ENCODE data around the gene MACROD2.

MACROD2 gene

GRCh38 chr20:15675813-15676484, 1680.6 kb downstream of the MACROD2 start:
- DNase-seq (ENCODE audit: insufficient read length, low spot score) (no peak), FAIRE-seq (no peak)

GRCh38 chr20:15676815-15677214, 1681.5 kb downstream of the MACROD2 start:
- TF ChIP-seq TAF1 (IDR thresholded peaks at IDR 0.05; ENCODE audit: low read depth, low read length) (no peak), POLR2A (IDR thresholded peaks at IDR 0.05; ENCODE audit: low read depth, low read length) (no peak), POLR2AphosphoS5 (IDR thresholded peaks at IDR 0.05; ENCODE audit: low read depth, low read length) (no peak), SPI1 (IDR thresholded peaks at IDR 0.05; ENCODE audit: low read depth, low read length) (no peak), PAX5 (IDR thresholded peaks at IDR 0.05; ENCODE audit: insufficient read depth, low read length, severe bottlenecking) (no peak), POU2F2 (IDR thresholded peaks at IDR 0.05; ENCODE audit: low read depth, low read length) (no peak)
- DNase-seq (ENCODE audit: insufficient read length, low spot score) (no peak), FAIRE-seq (no peak)

More at GRCh38 chr20:15675813-15676484, 1680.6 kb downstream of the MACROD2 start:
- TF ChIP-seq POLR2AphosphoS5 (IDR thresholded peaks at IDR 0.05; ENCODE audit: low read depth, low read length) (no peak), POU2F2 (IDR thresholded peaks at IDR 0.05; ENCODE audit: low read depth, low read length) (no peak), TAF1 (IDR thresholded peaks at IDR 0.05; ENCODE audit: low read depth, low read length) (no peak), PAX5 (IDR thresholded peaks at IDR 0.05; ENCODE audit: insufficient read depth, low read length, severe bottlenecking) (no peak), SPI1 (IDR thresholded peaks at IDR 0.05; ENCODE audit: low read depth, low read length) (no peak), POLR2A (IDR thresholded peaks at IDR 0.05; ENCODE audit: low read depth, low read length) (no peak)

- FAIRE-seq: no peak
- DNase-seq (ENCODE audit: insufficient read length, low spot score): no peak
- TF ChIP-seq POU2F2 (IDR thresholded peaks at IDR 0.05; ENCODE audit: low read depth, low read length) (no peak), SPI1 (IDR thresholded peaks at IDR 0.05; ENCODE audit: low read depth, low read length) (no peak), PAX5 (IDR thresholded peaks at IDR 0.05; ENCODE audit: insufficient read depth, low read length, severe bottlenecking) (no peak), TAF1 (IDR thresholded peaks at IDR 0.05; ENCODE audit: low read depth, low read length) (no peak), POLR2AphosphoS5 (IDR thresholded peaks at IDR 0.05; ENCODE audit: low read depth, low read length) (no peak), POLR2A (IDR thresholded peaks at IDR 0.05; ENCODE audit: low read depth, low read length) (no peak)
These were observed 1687.4 kb downstream of the MACROD2 start for GRCh38 chr20:15682690-15683089.

- no peak for DNase-seq (ENCODE audit: insufficient read length, low spot score)
- FAIRE-seq: no peak
- TF ChIP-seq PAX5 (IDR thresholded peaks at IDR 0.05; ENCODE audit: insufficient read depth, low read length, severe bottlenecking) (no peak), POU2F2 (IDR thresholded peaks at IDR 0.05; ENCODE audit: low read depth, low read length) (no peak)
These were observed 1697.3 kb downstream of the MACROD2 start for GRCh38 chr20:15692570-15692969.

GRCh38 chr20:15699431-15700146, 1704.3 kb downstream of the MACROD2 start:
- DNase-seq (ENCODE audit: insufficient read length, low spot score) (no peak), FAIRE-seq (no peak)
- TF ChIP-seq POLR2AphosphoS5 (IDR thresholded peaks at IDR 0.05; ENCODE audit: low read depth, low read length) (no peak), POLR2A (IDR thresholded peaks at IDR 0.05; ENCODE audit: low read depth, low read length) (no peak), PAX5 (IDR thresholded peaks at IDR 0.05; ENCODE audit: insufficient read depth, low read length, severe bottlenecking) (no peak), SPI1 (IDR thresholded peaks at IDR 0.05; ENCODE audit: low read depth, low read length) (no peak)

- no peak for DNase-seq (ENCODE audit: insufficient read length, low spot score)
These were observed 1704.9 kb downstream of the MACROD2 start for GRCh38 chr20:15700147-15700765.

GRCh38 chr20:15702161-15702560, 1706.8 kb downstream of the MACROD2 start:
- no peak for TF ChIP-seq PAX5 (IDR thresholded peaks at IDR 0.05; ENCODE audit: insufficient read depth, low read length, severe bottlenecking)
- DNase-seq (ENCODE audit: insufficient read length, low spot score) (no peak), FAIRE-seq (no peak)

More at GRCh38 chr20:15700147-15700765, 1704.9 kb downstream of the MACROD2 start:
- FAIRE-seq: no peak
- TF ChIP-seq POLR2AphosphoS5 (IDR thresholded peaks at IDR 0.05; ENCODE audit: low read depth, low read length) (no peak), POU2F2 (IDR thresholded peaks at IDR 0.05; ENCODE audit: low read depth, low read length) (no peak), SPI1 (IDR thresholded peaks at IDR 0.05; ENCODE audit: low read depth, low read length) (no peak), TAF1 (IDR thresholded peaks at IDR 0.05; ENCODE audit: low read depth, low read length) (no peak), PAX5 (IDR thresholded peaks at IDR 0.05; ENCODE audit: insufficient read depth, low read length, severe bottlenecking) (no peak), POLR2A (IDR thresholded peaks at IDR 0.05; ENCODE audit: low read depth, low read length) (no peak)

GRCh38 chr20:15703171-15703911, 1708.0 kb downstream of the MACROD2 start:
- no peak for TF ChIP-seq TAF1 (IDR thresholded peaks at IDR 0.05; ENCODE audit: low read depth, low read length)
- TF ChIP-seq POU2F2 (IDR thresholded peaks at IDR 0.05; ENCODE audit: low read depth, low read length): no peak
- no peak for TF ChIP-seq POLR2AphosphoS5 (IDR thresholded peaks at IDR 0.05; ENCODE audit: low read depth, low read length)
- TF ChIP-seq POLR2A (IDR thresholded peaks at IDR 0.05; ENCODE audit: low read depth, low read length): no peak
- TF ChIP-seq SPI1 (IDR thresholded peaks at IDR 0.05; ENCODE audit: low read depth, low read length): no peak
- no peak for TF ChIP-seq PAX5 (IDR thresholded peaks at IDR 0.05; ENCODE audit: insufficient read depth, low read length, severe bottlenecking)
- no peak for DNase-seq (ENCODE audit: insufficient read length, low spot score)
- FAIRE-seq: no peak

GRCh38 chr20:15705975-15706374, 1710.7 kb downstream of the MACROD2 start:
- DNase-seq (ENCODE audit: insufficient read length, low spot score) (no peak), FAIRE-seq (no peak)
- no peak for TF ChIP-seq PAX5 (IDR thresholded peaks at IDR 0.05; ENCODE audit: insufficient read depth, low read length, severe bottlenecking)
- no peak for TF ChIP-seq POU2F2 (IDR thresholded peaks at IDR 0.05; ENCODE audit: low read depth, low read length)
- TF ChIP-seq SPI1 (IDR thresholded peaks at IDR 0.05; ENCODE audit: low read depth, low read length): no peak
- TF ChIP-seq POLR2A (IDR thresholded peaks at IDR 0.05; ENCODE audit: low read depth, low read length): no peak
- no peak for TF ChIP-seq TAF1 (IDR thresholded peaks at IDR 0.05; ENCODE audit: low read depth, low read length)
- no peak for TF ChIP-seq POLR2AphosphoS5 (IDR thresholded peaks at IDR 0.05; ENCODE audit: low read depth, low read length)
